HG03097 (cell line): ENCODE results near the gene JHY.

ENCODE experiments used
- ATAC-seq: cut with Tn5 transposase; IDR thresholded peaks from one replicate; pipeline ENCODE4 v1.9.1; 2021; ENCODE audit not compliant: unreplicated experiment, low FRiP score

Gene JHY

GRCh38 chr11:122869622-122870021, 12.9 kb upstream of the JHY start:
- ATAC-seq: no peak

- no peak for ATAC-seq
Measured at GRCh38 chr11:122871302-122871701, 11.3 kb upstream of the JHY start.

GRCh38 chr11:122872046-122872445, 10.5 kb upstream of the JHY start:
- no peak for ATAC-seq

- no peak for ATAC-seq
Measured at GRCh38 chr11:122874991-122875390, 7.6 kb upstream of the JHY start.

GRCh38 chr11:122877732-122878131, 4.8 kb upstream of the JHY start:
- no peak for ATAC-seq

GRCh38 chr11:122879785-122880184, 2.8 kb upstream of the JHY start:
- no peak for ATAC-seq

GRCh38 chr11:122882857-122883645, 492 bp downstream of the JHY start:
- ATAC-seq: no peak

GRCh38 chr11:122883646-122883979, 1.1 kb downstream of the JHY start:
- ATAC-seq: no peak

GRCh38 chr11:122888162-122888561, 5.6 kb downstream of the JHY start:
- ATAC-seq: no peak

GRCh38 chr11:122893131-122893530, 10.6 kb downstream of the JHY start:
- ATAC-seq: no peak

- ATAC-seq: no peak
Measured at GRCh38 chr11:122895563-122895962, 13.0 kb downstream of the JHY start.

- ATAC-seq: no peak
Measured at GRCh38 chr11:122897606-122898210, 15.1 kb downstream of the JHY start.

- ATAC-seq: no peak
Measured at GRCh38 chr11:122898799-122899198, 16.2 kb downstream of the JHY start.

GRCh38 chr11:122900587-122901202, 18.1 kb downstream of the JHY start:
- no peak for ATAC-seq

- ATAC-seq: no peak
Measured at GRCh38 chr11:122902951-122903350, 20.4 kb downstream of the JHY start.

GRCh38 chr11:122910775-122911174, 28.2 kb downstream of the JHY start:
- ATAC-seq: no peak

GRCh38 chr11:122917311-122917710, 34.8 kb downstream of the JHY start:
- ATAC-seq: no peak

GRCh38 chr11:122918734-122919133, 36.2 kb downstream of the JHY start:
- no peak for ATAC-seq

GRCh38 chr11:122920579-122920978, 38.0 kb downstream of the JHY start:
- ATAC-seq: no peak

GRCh38 chr11:122922893-122923292, 40.3 kb downstream of the JHY start:
- ATAC-seq: no peak

- ATAC-seq: no peak
Measured at GRCh38 chr11:122923302-122923701, 40.7 kb downstream of the JHY start.

GRCh38 chr11:122931510-122931909, 49.0 kb downstream of the JHY start:
- ATAC-seq: no peak
